Measurements from ENCODE around the gene ARIH1. TPM values are rescaled to one million over a fixed set of nuclear protein-coding genes. Genes with fewer than 3 reads are reported as not detected.

ARIH1 gene
- total RNA-seq, 1 experiment from 2014 or later = 209 TPM

- ATAC-seq = no peak
- DNase-seq (ENCODE audit: low read depth, low spot score) = no peak
These were observed 42.6 kb downstream of the ARIH1 start for GRCh38 chr15:72516777-72517176.

More at GRCh38 chr15:72516777-72517176, 42.6 kb downstream of the ARIH1 start:
- no peak overlapping the region for H3K4me3 ChIP-seq (replicated peaks in 1 of 2; ENCODE audit: low read depth in 1 of 2, low read length in 2 of 2)
- H3K9ac ChIP-seq (ENCODE audit: low read length) = no peak overlapping the region
- CTCF ChIA-PET = no interaction called here
- H3K9me2 ChIP-seq (ENCODE audit: insufficient read depth) = no peaks in the 10 kb centered on the region
- POLR2A ChIA-PET = no interaction called here
- H3K9me3 ChIP-seq (ENCODE audit: control insufficient read depth in 1 of 2, insufficient read depth in 1 of 2, low read depth in 1 of 2, low read length in 2 of 2) = no peaks in the 10 kb centered on the region
- no peak for TF ChIP-seq ATF3 (IDR thresholded peaks at IDR 0.05)
- TF ChIP-seq CBX3 (IDR thresholded peaks at IDR 0.05; ENCODE audit: low read depth) = no peak
- TF ChIP-seq YY1 (IDR thresholded peaks at IDR 0.05; ENCODE audit: extremely low read depth, insufficient replicate concordance, low read depth, low read length) = no peak
- no peak for TF ChIP-seq EGR1 (IDR thresholded peaks at IDR 0.05; ENCODE audit: low read depth)
- no peak for TF ChIP-seq ZBTB33 (IDR thresholded peaks at IDR 0.05; ENCODE audit: extremely low read depth, insufficient replicate concordance, low read length)
- TF ChIP-seq JUND (IDR thresholded peaks at IDR 0.05) = no peak
- no peaks in the 10 kb centered on the region for H3K27me3 ChIP-seq (ENCODE audit: insufficient read depth, low read length)
- BruUV-seq (replicated peaks) = no TSS peak
- no peak overlapping the region for H2AFZ ChIP-seq (ENCODE audit: low read depth, low read length, poor library complexity, severe bottlenecking)
- intact Hi-C loops (cut with micrococcal nuclease) = no loop called here
- no peak overlapping the region for H3K4me2 ChIP-seq (ENCODE audit: low read length)
- H3K79me2 ChIP-seq (ENCODE audit: insufficient read depth, low read length) = peaks cover 97% of the 10 kb centered on the region
- no peak overlapping the region for H3K27ac ChIP-seq (ENCODE audit: low read depth, low read length)
- peaks cover 15% of the 10 kb centered on the region; the same call in 1 of the 2 replicates for H4K20me1 ChIP-seq (ENCODE audit: insufficient read depth)
- H3K36me3 ChIP-seq (ENCODE audit: control insufficient read depth in 1 of 2, insufficient read depth in 2 of 2, low read length in 2 of 2) = peaks cover 0 to 4% of the 10 kb centered on the region in 2 experiments; a peak in 1 of 4 replicates
- H3K4me1 ChIP-seq (ENCODE audit: control insufficient read depth in 1 of 2, insufficient read depth in 2 of 2, low read length in 2 of 2) = no peaks in the 10 kb centered on the region
- RAD21 ChIA-PET (ENCODE audit: low non-redundant PET in 1 of 2, low total read pairs in 2 of 2, uncharacterized antibody in 2 of 2, unreplicated experiment in 2 of 2) = no interaction called here

Data from HCT116 (cell line).